HFFc6 (cell line): ENCODE results near the gene PI4K2B. TPM values are rescaled to one million over a fixed set of nuclear protein-coding genes. Genes with fewer than 3 reads are reported as not detected.

ENCODE experiments used
- DNase-seq: peaks from one replicate; pipeline ENCODE4 v3.0.0-alpha.2; 2018
- H3K27ac Mint-ChIP-seq: 2 replicates; pipeline ENCODE4 v1.8.0; 2020; ENCODE audit warnings: mild to moderate bottlenecking, mixed read lengths
- H3K27me3 Mint-ChIP-seq: 2 replicates; pipeline ENCODE4 v1.8.0; 2021; ENCODE audit warnings: mild to moderate bottlenecking, moderate library complexity, mixed read lengths; ENCODE audit not compliant: insufficient read depth
- H3K36me3 Mint-ChIP-seq: 2 replicates; pipeline ENCODE4 v1.8.0; 2021; ENCODE audit warnings: low read depth, mixed read lengths
- H3K4me1 Mint-ChIP-seq: 2 replicates; pipeline ENCODE4 v1.8.0; 2020; ENCODE audit warnings: low read depth, mixed read lengths
- H3K4me3 Mint-ChIP-seq: 2 replicates; pipeline ENCODE4 v1.8.0; 2020; ENCODE audit warnings: mild to moderate bottlenecking, moderate library complexity, mixed read lengths
- H3K9me3 Mint-ChIP-seq: 2 replicates; pipeline ENCODE4 v1.8.0; 2020; ENCODE audit warnings: mild to moderate bottlenecking, mixed read lengths
- CTCF ChIP-seq: fragments of 200-600 bp; sonication (generic); IDR thresholded peaks from 2 replicates; pipeline ENCODE4 v1.5.0; 2021; ENCODE audit warnings: antibody characterized with exemption, mild to moderate bottlenecking
- total RNA-seq, 6 experiments: library from RNA; stranded (reverse); fragmentation: NEBNext Ultra II Directional; extraction: Animal tissue kit (Norgen Biotek cat#: 25700); gene quantifications; 2 replicates in 1 of 6; 3 replicates in 5 of 6; pipeline ENCODE4 v1.2.3, GENCODE V29; 2021

Gene PI4K2B
- total RNA-seq, 6 experiments from 2014 or later: 28.3 to 33.8 (median 30.5) TPM

GRCh38 chr4:25221377-25221776 is 12.5 kb upstream of the PI4K2B start:
- peaks cover 6% of the 10 kb centered on the region; the same call in 1 of the 2 replicates for H3K27me3 Mint-ChIP-seq
- peaks cover 25% of the 10 kb centered on the region for H3K36me3 Mint-ChIP-seq
- H3K27ac Mint-ChIP-seq: no peak overlapping the region
- TF ChIP-seq CTCF: no peak
- H3K4me1 Mint-ChIP-seq: no peaks in the 10 kb centered on the region
- H3K4me3 Mint-ChIP-seq: no peak overlapping the region
- H3K9me3 Mint-ChIP-seq: peaks cover 31% of the 10 kb centered on the region
- no peak for DNase-seq

GRCh38 chr4:25223802-25224375 is 9.9 kb upstream of the PI4K2B start:
- no peak for DNase-seq
- Mint-ChIP-seq H3K36me3 (peaks cover 26% of the 10 kb centered on the region), H3K27ac (no peak overlapping the region), H3K9me3 (peaks cover 34% of the 10 kb centered on the region), H3K4me3 (no peak overlapping the region), H3K4me1 (no peaks in the 10 kb centered on the region), H3K27me3 (peaks cover 6% of the 10 kb centered on the region)
- no peak for TF ChIP-seq CTCF

GRCh38 chr4:25229804-25230203 is 4.0 kb upstream of the PI4K2B start:
- H3K9me3 Mint-ChIP-seq: peaks cover 41% of the 10 kb centered on the region
- no peak overlapping the region for H3K27ac Mint-ChIP-seq
- H3K36me3 Mint-ChIP-seq: peaks cover 35% of the 10 kb centered on the region
- no peak overlapping the region for H3K4me3 Mint-ChIP-seq
- DNase-seq: no peak
- no peak for TF ChIP-seq CTCF
- no peaks in the 10 kb centered on the region; the same call in 1 of the 2 replicates for H3K27me3 Mint-ChIP-seq
- H3K4me1 Mint-ChIP-seq: no peaks in the 10 kb centered on the region

GRCh38 chr4:25233194-25233593 is 639 bp upstream of the PI4K2B start:
- H3K27ac Mint-ChIP-seq: 0 out of 2 replicates have a peak overlapping the region, but pooled peaks have one; percentile 40
- DNase-seq: no peak
- H3K9me3 Mint-ChIP-seq: peaks cover 28% of the 10 kb centered on the region
- no peak for TF ChIP-seq CTCF
- peak overlapping the region; percentile 83 for H3K4me3 Mint-ChIP-seq
- H3K27me3 Mint-ChIP-seq: no peaks in the 10 kb centered on the region; the same call in 1 of the 2 replicates
- peaks cover 23% of the 10 kb centered on the region for H3K4me1 Mint-ChIP-seq
- H3K36me3 Mint-ChIP-seq: peaks cover 36% of the 10 kb centered on the region

- Mint-ChIP-seq H3K9me3 (peaks cover 28% of the 10 kb centered on the region), H3K27me3 (no peaks in the 10 kb centered on the region; the same call in 1 of the 2 replicates), H3K4me1 (peaks cover 27% of the 10 kb centered on the region), H3K27ac (peak overlapping the region; percentile 74), H3K36me3 (peaks cover 35% of the 10 kb centered on the region), H3K4me3 (peak overlapping the region; percentile 89)
- TF ChIP-seq CTCF: peak; percentile 74
- DNase-seq: peak; percentile 88
Measured at GRCh38 chr4:25234390-25235370, 847 bp downstream of the PI4K2B start.
